ENCODE measurements around the gene APOBEC3A. TPM values are rescaled to one million over a fixed set of nuclear protein-coding genes. Genes with fewer than 3 reads are reported as not detected.

APOBEC3A gene
- total and polyA plus RNA-seq, 11 donors: 0.36 to 7.7 (median 1.0) TPM; not detected in 3

DNA sequence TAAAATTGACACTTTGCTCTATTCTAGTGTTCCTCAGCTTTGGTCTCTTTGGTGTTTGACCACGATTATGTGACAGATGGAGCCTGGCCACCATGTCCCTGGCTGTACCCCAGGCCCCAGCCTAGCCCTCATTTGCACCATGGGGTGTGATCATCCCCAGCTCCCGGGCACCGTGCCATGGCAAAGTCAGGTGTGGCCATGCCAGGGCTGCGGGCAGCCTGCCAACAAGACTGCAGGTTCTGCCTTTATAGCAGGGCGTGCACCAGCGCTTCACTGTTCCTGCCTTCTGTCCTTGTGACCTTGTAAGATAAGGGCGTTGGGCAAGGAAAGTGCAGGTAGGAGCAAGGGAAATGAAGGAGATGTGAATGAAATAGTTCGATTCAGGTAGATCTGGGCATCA lies 22.4 kb upstream of the APOBEC3A start:
- TF ChIP-seq, protein P1, sequence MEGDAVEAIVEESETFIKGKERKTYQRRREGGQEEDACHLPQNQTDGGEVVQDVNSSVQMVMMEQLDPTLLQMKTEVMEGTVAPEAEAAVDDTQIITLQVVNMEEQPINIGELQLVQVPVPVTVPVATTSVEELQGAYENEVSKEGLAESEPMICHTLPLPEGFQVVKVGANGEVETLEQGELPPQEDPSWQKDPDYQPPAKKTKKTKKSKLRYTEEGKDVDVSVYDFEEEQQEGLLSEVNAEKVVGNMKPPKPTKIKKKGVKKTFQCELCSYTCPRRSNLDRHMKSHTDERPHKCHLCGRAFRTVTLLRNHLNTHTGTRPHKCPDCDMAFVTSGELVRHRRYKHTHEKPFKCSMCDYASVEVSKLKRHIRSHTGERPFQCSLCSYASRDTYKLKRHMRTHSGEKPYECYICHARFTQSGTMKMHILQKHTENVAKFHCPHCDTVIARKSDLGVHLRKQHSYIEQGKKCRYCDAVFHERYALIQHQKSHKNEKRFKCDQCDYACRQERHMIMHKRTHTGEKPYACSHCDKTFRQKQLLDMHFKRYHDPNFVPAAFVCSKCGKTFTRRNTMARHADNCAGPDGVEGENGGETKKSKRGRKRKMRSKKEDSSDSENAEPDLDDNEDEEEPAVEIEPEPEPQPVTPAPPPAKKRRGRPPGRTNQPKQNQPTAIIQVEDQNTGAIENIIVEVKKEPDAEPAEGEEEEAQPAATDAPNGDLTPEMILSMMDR (IDR thresholded peaks at IDR 0.05): no peak
- TF ChIP-seq POLR2A (IDR thresholded peaks at IDR 0.05): no peak
- ATAC-seq (peak; percentile 52 to 86 (median 80)), DNase-seq (peak; percentile 70 to 90 (median 83))
- no peaks in the 10 kb centered on the region for H3K9me3 ChIP-seq
- no peaks in the 10 kb centered on the region for H3K27me3 ChIP-seq
- WGBS, 4 donors: 36 to 54% (median 51%) methylated on average over 8 of the region's 8 CpGs
- H3K4me1 ChIP-seq: peaks cover 0 to 8% (median 2%) of the 10 kb centered on the region in 12 donors
- intact Hi-C loops (cut with DNase I): no loop called here
- H3K27ac ChIP-seq: no peak overlapping the region
- H3K36me3 ChIP-seq: no peaks in the 10 kb centered on the region
- no peak overlapping the region for H3K4me3 ChIP-seq

DNA sequence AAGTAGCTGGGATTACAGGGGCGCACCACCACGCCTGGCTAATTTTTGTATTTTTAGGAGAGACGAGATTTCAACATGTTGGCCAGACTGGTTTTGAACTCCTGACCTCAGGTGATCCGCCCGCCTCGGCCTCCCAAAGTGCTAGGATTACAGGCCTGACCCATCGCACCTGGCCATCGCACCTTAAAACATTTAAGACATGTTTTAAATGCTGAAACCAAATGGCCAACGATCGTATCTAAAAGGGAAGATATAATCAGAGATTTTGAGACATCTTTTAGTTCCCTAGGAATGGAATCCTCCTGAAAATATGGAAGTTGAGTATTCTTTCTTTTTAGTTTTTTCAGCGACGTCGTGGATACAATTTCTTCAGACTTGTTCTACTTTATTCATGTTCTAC lies 21.8 kb upstream of the APOBEC3A start:
- peaks cover 0 to 8% (median 3%) of the 10 kb centered on the region in 12 donors for H3K4me1 ChIP-seq
- WGBS, 4 donors: 91 to 94% (median 93%) methylated on average over 13 of the region's 13 CpGs
- ATAC-seq (no peak), DNase-seq (no peak)
- H3K27me3 ChIP-seq: peaks cover 0 to 3% (median 0%) of the 10 kb centered on the region in 9 donors
- no peak overlapping the region for H3K27ac ChIP-seq
- no peak overlapping the region for H3K4me3 ChIP-seq
- H3K36me3 ChIP-seq: no peaks in the 10 kb centered on the region
- intact Hi-C loops (cut with DNase I): no loop called here
- TF ChIP-seq, protein P1 (IDR thresholded peaks at IDR 0.05): no peak
- no peak for TF ChIP-seq POLR2A (IDR thresholded peaks at IDR 0.05)
- no peaks in the 10 kb centered on the region for H3K9me3 ChIP-seq

DNA sequence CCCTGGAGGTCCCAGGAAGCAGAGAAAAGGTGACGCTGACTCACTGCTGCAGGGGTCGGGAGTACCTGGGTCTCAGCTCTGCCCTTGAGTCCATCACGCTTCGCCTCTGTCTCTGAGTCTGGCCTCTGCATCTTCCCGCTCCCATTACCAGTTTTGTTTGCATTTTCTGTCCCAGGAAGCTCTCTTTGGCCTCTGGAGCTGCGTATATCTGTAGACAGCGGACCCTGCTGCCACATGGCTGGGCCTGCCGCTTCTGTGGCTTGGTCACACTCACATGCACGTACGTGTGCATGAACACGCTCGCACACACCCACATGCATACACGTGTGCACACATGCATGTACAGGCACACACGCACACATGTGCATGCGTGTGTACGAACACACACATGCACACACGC lies 20.8 kb upstream of the APOBEC3A start:
- TF ChIP-seq, protein P1 (IDR thresholded peaks at IDR 0.05): no peak
- TF ChIP-seq POLR2A (IDR thresholded peaks at IDR 0.05): no peak
- Histone ChIP-seq H3K27me3 (peaks cover 0 to 7% (median 0%) of the 10 kb centered on the region in 9 donors), H3K4me1 (peaks cover 0 to 9% (median 5%) of the 10 kb centered on the region in 12 donors), H3K36me3 (no peaks in the 10 kb centered on the region), H3K27ac (no peak overlapping the region), H3K9me3 (no peaks in the 10 kb centered on the region), H3K4me3 (no peak overlapping the region)
- no peak for DNase-seq
- intact Hi-C loops (cut with DNase I): no loop called here
- WGBS, 4 donors: 75 to 90% (median 82%) methylated on average over 16 to 17 of the region's 17 CpGs
- no peak for ATAC-seq

DNA sequence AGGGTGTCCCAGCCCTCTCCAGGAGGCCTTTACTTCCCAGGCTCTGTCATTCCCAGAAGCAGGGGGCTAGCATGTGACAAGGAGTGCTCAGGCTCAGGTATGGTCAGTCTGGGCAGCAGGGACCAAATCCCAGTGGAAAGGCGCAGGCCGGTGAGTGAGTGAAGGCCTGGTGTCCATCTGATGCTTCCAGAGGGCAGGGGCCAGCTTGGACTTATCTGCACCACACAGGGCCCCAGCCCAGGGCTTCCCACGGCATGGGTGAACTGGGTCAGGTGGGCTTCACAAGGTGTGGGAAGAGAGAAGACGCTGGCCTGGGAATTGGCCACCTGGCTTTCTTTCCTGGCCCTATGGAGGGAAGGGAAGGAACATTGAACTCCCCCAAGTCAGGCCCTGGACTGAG lies 20.4 kb upstream of the APOBEC3A start:
- Histone ChIP-seq H3K36me3 (no peaks in the 10 kb centered on the region), H3K27me3 (peaks cover 0 to 7% (median 0%) of the 10 kb centered on the region in 9 donors), H3K4me3 (no peak overlapping the region), H3K4me1 (peaks cover 0 to 13% (median 5%) of the 10 kb centered on the region in 12 donors), H3K9me3 (no peaks in the 10 kb centered on the region), H3K27ac (no peak overlapping the region)
- TF ChIP-seq, protein P1 (IDR thresholded peaks at IDR 0.05): no peak
- TF ChIP-seq POLR2A (IDR thresholded peaks at IDR 0.05): no peak
- ATAC-seq: no peak
- DNase-seq: no peak
- intact Hi-C loops (cut with DNase I): no loop called here
- 89 to 98% (median 90%) methylated on average over 3 to 4 of the region's 4 CpGs for WGBS, 4 donors
